ENCODE measurements around the gene TBCC. TPM values are rescaled to one million over a fixed set of nuclear protein-coding genes. Genes with fewer than 3 reads are reported as not detected.

The TBCC gene
- total RNA-seq, 1 donor from 2014 or later, result 23.4 TPM

DNA sequence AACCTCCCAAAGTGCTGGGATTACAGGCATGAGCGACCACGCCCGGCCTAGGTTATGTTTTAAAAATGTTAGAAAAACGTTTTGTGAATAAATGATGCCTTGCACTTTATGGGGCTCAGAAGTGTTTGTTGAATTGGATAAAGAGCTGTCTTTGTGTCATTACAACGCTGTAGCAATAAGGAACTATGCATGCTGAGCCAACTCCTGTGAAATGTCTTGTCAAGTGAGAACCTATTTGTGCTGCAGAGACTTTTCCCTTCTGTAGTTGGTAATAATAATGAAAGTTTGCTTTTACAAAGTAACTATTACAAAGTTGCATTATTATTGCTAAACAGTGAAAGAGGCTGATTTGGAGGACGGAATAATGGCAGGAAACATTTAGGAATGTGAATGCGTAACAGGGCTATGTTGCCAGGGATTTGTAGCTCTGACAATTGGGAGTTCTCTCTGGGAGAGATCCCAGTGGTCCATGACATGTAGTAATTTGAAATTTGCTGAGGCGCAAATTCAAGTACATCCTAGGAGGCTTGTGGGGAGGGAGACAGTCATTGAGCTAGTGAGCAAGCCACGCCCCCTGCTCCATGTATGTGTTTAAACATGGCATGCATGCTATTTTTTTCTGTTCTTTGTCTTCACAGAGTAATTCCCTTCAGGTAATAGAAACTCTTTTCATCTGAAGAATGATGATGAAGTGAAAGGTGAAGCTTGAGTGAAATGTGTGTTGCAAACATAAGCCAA, 19.2 kb upstream of the TBCC start:
- H3K27me3 Mint-ChIP-seq (ENCODE audit: unreplicated experiment), result peaks cover 2% of the 10 kb centered on the region

DNA sequence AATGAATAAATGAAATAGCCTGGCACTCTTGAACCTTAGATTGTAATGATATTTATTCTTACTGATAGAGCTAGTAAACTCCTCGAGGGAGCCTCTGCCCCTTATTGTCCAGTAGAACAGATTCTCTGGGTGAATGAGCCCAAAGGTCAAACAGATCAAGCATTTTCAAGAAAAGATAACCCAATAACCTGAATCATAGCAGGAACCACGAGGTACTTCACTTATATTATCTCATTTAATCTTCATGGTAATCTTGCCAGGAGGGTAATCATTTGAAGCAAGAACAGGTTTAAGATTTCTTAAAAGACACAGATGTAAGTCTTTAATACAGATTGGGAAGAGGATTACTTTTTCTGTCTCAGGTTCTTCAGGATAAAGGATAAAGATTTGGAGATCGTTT, 17.0 kb upstream of the TBCC start:
- Mint-ChIP-seq H3K9me3 (ENCODE audit: unreplicated experiment) (no peaks in the 10 kb centered on the region), H3K4me1 (ENCODE audit: unreplicated experiment) (peaks cover 21% of the 10 kb centered on the region), H3K27me3 (ENCODE audit: unreplicated experiment) (peaks cover 4% of the 10 kb centered on the region), H3K27ac (ENCODE audit: unreplicated experiment) (no peak overlapping the region), H3K4me3 (ENCODE audit: unreplicated experiment) (no peak overlapping the region), H3K36me3 (ENCODE audit: low read depth, unreplicated experiment) (peaks cover 8% of the 10 kb centered on the region)
- DNase-seq (ENCODE audit: low spot score), result no peak
- TF ChIP-seq, protein P1, sequence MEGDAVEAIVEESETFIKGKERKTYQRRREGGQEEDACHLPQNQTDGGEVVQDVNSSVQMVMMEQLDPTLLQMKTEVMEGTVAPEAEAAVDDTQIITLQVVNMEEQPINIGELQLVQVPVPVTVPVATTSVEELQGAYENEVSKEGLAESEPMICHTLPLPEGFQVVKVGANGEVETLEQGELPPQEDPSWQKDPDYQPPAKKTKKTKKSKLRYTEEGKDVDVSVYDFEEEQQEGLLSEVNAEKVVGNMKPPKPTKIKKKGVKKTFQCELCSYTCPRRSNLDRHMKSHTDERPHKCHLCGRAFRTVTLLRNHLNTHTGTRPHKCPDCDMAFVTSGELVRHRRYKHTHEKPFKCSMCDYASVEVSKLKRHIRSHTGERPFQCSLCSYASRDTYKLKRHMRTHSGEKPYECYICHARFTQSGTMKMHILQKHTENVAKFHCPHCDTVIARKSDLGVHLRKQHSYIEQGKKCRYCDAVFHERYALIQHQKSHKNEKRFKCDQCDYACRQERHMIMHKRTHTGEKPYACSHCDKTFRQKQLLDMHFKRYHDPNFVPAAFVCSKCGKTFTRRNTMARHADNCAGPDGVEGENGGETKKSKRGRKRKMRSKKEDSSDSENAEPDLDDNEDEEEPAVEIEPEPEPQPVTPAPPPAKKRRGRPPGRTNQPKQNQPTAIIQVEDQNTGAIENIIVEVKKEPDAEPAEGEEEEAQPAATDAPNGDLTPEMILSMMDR (IDR thresholded peaks at IDR 0.05; ENCODE audit: unreplicated experiment), result no peak

More for the DNA sequence above, 19.2 kb upstream of the TBCC start:
- TF ChIP-seq, protein P1 (IDR thresholded peaks at IDR 0.05; ENCODE audit: unreplicated experiment), result no peak
- Mint-ChIP-seq H3K27ac (ENCODE audit: unreplicated experiment) (no peak overlapping the region), H3K4me3 (ENCODE audit: unreplicated experiment) (no peak overlapping the region), H3K9me3 (ENCODE audit: unreplicated experiment) (no peaks in the 10 kb centered on the region), H3K36me3 (ENCODE audit: low read depth, unreplicated experiment) (no peaks in the 10 kb centered on the region), H3K4me1 (ENCODE audit: unreplicated experiment) (peaks cover 26% of the 10 kb centered on the region)
- no peak for DNase-seq (ENCODE audit: low spot score)

DNA sequence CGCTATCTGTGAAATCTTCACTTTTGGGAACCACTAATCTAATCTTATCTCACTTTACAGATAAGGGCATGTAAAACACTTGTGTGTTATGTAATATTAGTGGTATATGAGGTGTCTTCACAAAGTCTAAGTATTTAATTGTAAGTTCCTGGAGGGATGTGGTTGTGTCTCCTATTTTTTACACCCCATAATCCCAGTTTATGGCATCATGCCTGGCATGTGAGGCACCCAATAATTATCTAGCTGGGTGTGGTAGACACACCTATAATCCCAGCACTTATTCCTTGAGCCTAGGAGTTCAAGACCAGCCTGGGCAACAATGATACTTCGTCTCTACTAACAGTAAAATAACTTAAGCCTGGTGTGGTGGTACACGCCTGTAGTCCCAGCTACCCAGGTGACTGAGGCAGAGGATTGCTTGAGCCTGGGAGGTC, 16.5 kb upstream of the TBCC start:
- Mint-ChIP-seq H3K36me3 (ENCODE audit: low read depth, unreplicated experiment) (peaks cover 8% of the 10 kb centered on the region), H3K27ac (ENCODE audit: unreplicated experiment) (no peak overlapping the region), H3K27me3 (ENCODE audit: unreplicated experiment) (peaks cover 2% of the 10 kb centered on the region), H3K4me1 (ENCODE audit: unreplicated experiment) (peaks cover 15% of the 10 kb centered on the region), H3K4me3 (ENCODE audit: unreplicated experiment) (no peak overlapping the region), H3K9me3 (ENCODE audit: unreplicated experiment) (no peaks in the 10 kb centered on the region)
- TF ChIP-seq, protein P1 (IDR thresholded peaks at IDR 0.05; ENCODE audit: unreplicated experiment), result no peak
- no peak for DNase-seq (ENCODE audit: low spot score)

DNA sequence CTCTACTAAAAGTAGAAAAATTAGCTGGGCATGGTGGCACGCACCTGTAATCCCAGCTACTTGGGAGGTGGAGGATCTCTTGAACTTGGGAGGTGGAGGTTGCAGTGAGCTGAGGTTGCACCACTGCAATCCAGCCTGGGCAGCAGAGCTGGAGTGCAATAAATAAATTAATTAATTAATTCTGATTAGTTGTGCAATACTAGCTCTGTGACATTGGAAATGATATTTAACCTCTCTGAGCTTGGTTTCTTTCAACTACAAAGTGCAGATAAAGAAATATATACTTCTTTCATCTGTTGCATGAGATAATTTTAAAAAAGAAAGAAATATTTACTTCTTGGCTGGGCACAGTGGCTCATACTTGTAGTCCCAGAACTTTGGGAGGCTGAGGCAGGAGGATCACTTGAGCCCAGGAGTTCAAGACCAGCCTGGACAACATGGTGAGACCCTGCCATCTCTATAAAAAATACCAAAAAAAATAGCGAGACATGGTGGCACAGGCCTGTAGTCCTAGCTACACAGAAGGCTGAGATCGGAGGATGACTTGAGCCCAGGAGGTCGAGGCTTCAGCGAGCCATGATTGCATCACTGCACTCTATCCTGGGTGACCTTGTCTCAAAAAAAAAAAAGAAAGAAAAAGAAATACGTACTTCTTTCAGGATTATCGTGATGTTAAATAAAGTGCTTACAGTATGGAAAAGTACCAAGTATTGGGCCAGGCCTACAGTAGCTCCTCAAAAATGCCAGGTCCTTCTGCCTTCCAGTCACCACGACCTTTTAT, 15.6 kb upstream of the TBCC start:
- TF ChIP-seq, protein P1 (IDR thresholded peaks at IDR 0.05; ENCODE audit: unreplicated experiment), result no peak
- Mint-ChIP-seq H3K36me3 (ENCODE audit: low read depth, unreplicated experiment) (peaks cover 8% of the 10 kb centered on the region), H3K27ac (ENCODE audit: unreplicated experiment) (no peak overlapping the region), H3K4me1 (ENCODE audit: unreplicated experiment) (peaks cover 9% of the 10 kb centered on the region), H3K9me3 (ENCODE audit: unreplicated experiment) (no peaks in the 10 kb centered on the region), H3K4me3 (ENCODE audit: unreplicated experiment) (no peak overlapping the region), H3K27me3 (ENCODE audit: unreplicated experiment) (peaks cover 2% of the 10 kb centered on the region)
- DNase-seq (ENCODE audit: low spot score), result no peak
